HepG2 (cell line): Measurements from ENCODE around the gene PYY. TPM values are rescaled to one million over a fixed set of nuclear protein-coding genes. Genes with fewer than 3 reads are reported as not detected.
A peak's percentile ranks its signal among the peaks of the same experiment; 100 is the strongest.

ENCODE experiments used
- ATAC-seq: fragments of 200-7000 bp; cut with Tn5 transposase; 3 replicates; pipeline ENCODE4 v1.9.1; 2020; ENCODE audit warnings: mild to moderate bottlenecking, moderate library complexity
- BruUV-seq: library from RNA; stranded (reverse); fragments of 400-500 nt; replicated peaks from 2 replicates; lab custom pipeline; 2021; lab: Mats Ljungman, UMichigan
- CTCF ChIA-PET: fragments of 300-600 bp; formaldehyde crosslinking; extraction: SDS; loops from one replicate; lab custom pipeline; 2021; ENCODE audit warnings: low total read pairs, inconsistent platforms, low intra/inter-chr PET ratio; lab: Yijun Ruan, JAX
- POLR2A ChIA-PET: fragments of 350-600 bp; sonication (Branson Sonifier 250); formaldehyde crosslinking; loops from one replicate; lab custom pipeline; 2020; ENCODE audit warnings: antibody characterized with exemption, inconsistent platforms; lab: Yijun Ruan, JAX
- DNase-seq: peaks from one replicate; pipeline ENCODE4 v3.0.0-alpha.2; 2015; ENCODE audit warnings: low spot score
- FAIRE-seq: peaks from 3 replicates; lab custom pipeline; 2011; peaks lifted over from hg19 to GRCh38; lab: Jason Lieb, UNC
- H2AFZ ChIP-seq: one replicate; pipeline ENCODE4 v1.6.1; 2011; ENCODE audit warnings: low read length, inconsistent platforms
- H3K27ac ChIP-seq: fragments of 300-600 bp; 3 replicates; pipeline ENCODE4 v1.8.0; 2011; ENCODE audit warnings: mixed run types, mild to moderate bottlenecking, mixed read lengths, low read length, inconsistent platforms; ENCODE audit not compliant: insufficient read depth; ENCODE audit errors: extremely low read length
- H3K27me3 ChIP-seq, 2 experiments: fragments of 200-600 bp in 1 of 2; 2 replicates in 1 of 2; 3 replicates in 1 of 2; pipeline versions ENCODE4 v1.6.0 to v1.8.0; 2011; ENCODE audit warnings: low read length in 2 of 2, mild to moderate bottlenecking in 2 of 2, moderate library complexity in 2 of 2, inconsistent platforms in 1 of 2; ENCODE audit not compliant: insufficient read depth in 2 of 2, control insufficient read depth in 1 of 2
- H3K36me3 ChIP-seq, 2 experiments: fragments of 200-600 bp in 1 of 2; replicated peaks in 1 of 2; 2 replicates in 1 of 2; 3 replicates in 1 of 2; pipeline versions ENCODE4 v1.5.1 to v1.8.0; 2011; ENCODE audit warnings: low read length in 2 of 2, inconsistent platforms in 1 of 2; ENCODE audit not compliant: insufficient read depth in 2 of 2, control insufficient read depth in 1 of 2
- H3K4me1 ChIP-seq: 2 replicates; pipeline ENCODE4 v1.5.1; 2012; ENCODE audit warnings: low read length, inconsistent platforms; ENCODE audit not compliant: insufficient read depth
- H3K4me2 ChIP-seq: 2 replicates; pipeline ENCODE4 v1.6.0; 2011; ENCODE audit warnings: low read depth, low read length, inconsistent platforms
- H3K4me3 ChIP-seq, 3 experiments: fragments of 200-600 bp in 1 of 3; sonication (generic), shearing (Covaris generic) in 1 of 3; replicated peaks in 1 of 3; 2 replicates each; pipeline ENCODE4 v1.5.1; 2011 to 2016; ENCODE audit warnings: low read length in 3 of 3, inconsistent platforms in 2 of 3, low read depth in 2 of 3, mild to moderate bottlenecking in 2 of 3, control low read depth in 1 of 3, mixed read lengths in 1 of 3; ENCODE audit not compliant: insufficient read depth in 1 of 3
- H3K79me2 ChIP-seq: one replicate; pipeline ENCODE4 v1.6.1; 2011; ENCODE audit warnings: low read length, inconsistent platforms; ENCODE audit not compliant: insufficient read depth
- H3K9ac ChIP-seq: 2 replicates; pipeline ENCODE4 v1.6.0; 2011; ENCODE audit warnings: mild to moderate bottlenecking, low read depth, low read length, inconsistent platforms; ENCODE audit not compliant: insufficient read depth
- H3K9me3 ChIP-seq: 2 replicates; pipeline ENCODE4 v1.5.1; 2012; ENCODE audit warnings: mild to moderate bottlenecking, low read length
- H4K20me1 ChIP-seq: 2 replicates; pipeline ENCODE4 v1.6.0; 2011; ENCODE audit warnings: inconsistent platforms, mild to moderate bottlenecking, low read length, moderate library complexity; ENCODE audit not compliant: insufficient read depth
- ELF1 ChIP-seq: sonication (generic); formaldehyde crosslinking; IDR thresholded peaks from 2 replicates; pipeline ENCODE4 v1.4.0; 2020; ENCODE audit warnings: missing genetic modification reagents
- SALL1 ChIP-seq: sonication (generic); formaldehyde crosslinking; IDR thresholded peaks from 2 replicates; pipeline ENCODE4 v1.8.0; 2022; ENCODE audit warnings: mild to moderate bottlenecking, missing genetic modification reagents
- ZFP1 ChIP-seq: IDR thresholded peaks from 2 replicates; pipeline ENCODE4 v1.6.1; 2016
- ZNF75D ChIP-seq: sonication (generic); formaldehyde crosslinking; IDR thresholded peaks from 2 replicates; pipeline ENCODE4 v1.8.1; 2023; ENCODE audit warnings: missing genetic modification reagents, mild to moderate bottlenecking, borderline replicate concordance
- WGBS: methylation state at CpG from one replicate; pipeline ENCODE4 v1.1.6; 2017; ENCODE audit warnings: low lambda C conversion rate; 5-methylcytosine and 5-hydroxymethylcytosine counted together
- in situ Hi-C: cut with HindIII; loops from 2 replicates; pipeline ENCODE4 v1.10.0; 2017; ENCODE audit warnings: low pct_unique_long_range_greater_than_20kb; ENCODE audit not compliant: extremely low pct_ligation_motif_present
- intact Hi-C: fragments of 100-400 bp; cut with micrococcal nuclease; formaldehyde crosslinking; loops from one replicate; pipeline ENCODE4 v1.10.0; 2022; ENCODE audit not compliant: unreplicated experiment
- polyA plus RNA-seq, 8 experiments: library from polyadenylated mRNA; depleted of rRNA in 3 of 8; stranded (reverse) in 7 of 8; unstranded in 1 of 8; fragments of >200 nt; fragmentation: Illumina TruSeq in 4 of 8; extraction: Trizol in 4 of 8; gene quantifications; 2 replicates each; pipeline versions ENCODE4 v1.2.1 to v1.2.3, GENCODE V29; 2011 to 2016; ENCODE audit warnings: low read depth in 4 of 8, missing spikeins in 1 of 8, mixed read lengths in 1 of 8; ENCODE audit not compliant: insufficient read depth in 1 of 8
- total RNA-seq, 5 experiments: library from RNA; depleted of rRNA; stranded (reverse); fragments of >200 nt; fragmentation: Illumina TruSeq; extraction: Trizol; gene quantifications; 2 replicates each; pipeline ENCODE4 v1.2.3, GENCODE V29; 2016; ENCODE audit warnings: low read depth in 1 of 5

Gene PYY
- total and polyA plus RNA-seq, 2 of the 13 experiments (the other 11 are each of a cell fraction or from before 2014, with no cell fraction given): 0.25 TPM; not detected in 1

GRCh38 chr17:43987131-43988021 lies 33.6 kb upstream of the PYY start (continued):
- no peak for TF ChIP-seq ELF1 (CRISPR knock-in tag)
- TF ChIP-seq ZFP1 (CRISPR knock-in tag): no peak

GRCh38 chr17:43986225-43986981 lies 32.7 kb upstream of the PYY start:
- intact Hi-C loops: no loop called here
- Histone ChIP-seq H3K4me3 (no peak overlapping the region), H3K9ac (no peak overlapping the region), H4K20me1 (no peaks in the 10 kb centered on the region), H3K4me1 (peaks cover 23% of the 10 kb centered on the region), H2AFZ (no peak overlapping the region), H3K36me3 (no peaks in the 10 kb centered on the region), H3K79me2 (no peaks in the 10 kb centered on the region), H3K27me3 (peaks cover 8 to 76% of the 10 kb centered on the region in 2 experiments)
- CTCF ChIA-PET: no interaction called here
- no peak for FAIRE-seq
- no TSS peak for BruUV-seq
- in situ Hi-C loops: no loop called here
- WGBS: 51% methylated on average over 6 of the region's 7 CpGs
- DNase-seq: no peak
- TF ChIP-seq ZNF75D (no peak), SALL1 (CRISPR knock-in tag) (0 out of 2 replicates have a peak, but pooled peaks have one; percentile 15)
- TF ChIP-seq, all 625 proteins: peak for 1
- Histone ChIP-seq H3K9me3 (no peaks in the 10 kb centered on the region), H3K27ac (no peak overlapping the region), H3K4me2 (no peak overlapping the region)
- no peak for ATAC-seq
- POLR2A ChIA-PET: no interaction called here
